NCI-H226 (cell line): ENCODE results near the gene RRAD.
A peak's percentile ranks its signal among the peaks of the same experiment; 100 is the strongest.

Experiments used
- DNase-seq: peaks from one replicate; pipeline ENCODE4 v3.0.0-alpha.2; 2015

The RRAD gene

DNA sequence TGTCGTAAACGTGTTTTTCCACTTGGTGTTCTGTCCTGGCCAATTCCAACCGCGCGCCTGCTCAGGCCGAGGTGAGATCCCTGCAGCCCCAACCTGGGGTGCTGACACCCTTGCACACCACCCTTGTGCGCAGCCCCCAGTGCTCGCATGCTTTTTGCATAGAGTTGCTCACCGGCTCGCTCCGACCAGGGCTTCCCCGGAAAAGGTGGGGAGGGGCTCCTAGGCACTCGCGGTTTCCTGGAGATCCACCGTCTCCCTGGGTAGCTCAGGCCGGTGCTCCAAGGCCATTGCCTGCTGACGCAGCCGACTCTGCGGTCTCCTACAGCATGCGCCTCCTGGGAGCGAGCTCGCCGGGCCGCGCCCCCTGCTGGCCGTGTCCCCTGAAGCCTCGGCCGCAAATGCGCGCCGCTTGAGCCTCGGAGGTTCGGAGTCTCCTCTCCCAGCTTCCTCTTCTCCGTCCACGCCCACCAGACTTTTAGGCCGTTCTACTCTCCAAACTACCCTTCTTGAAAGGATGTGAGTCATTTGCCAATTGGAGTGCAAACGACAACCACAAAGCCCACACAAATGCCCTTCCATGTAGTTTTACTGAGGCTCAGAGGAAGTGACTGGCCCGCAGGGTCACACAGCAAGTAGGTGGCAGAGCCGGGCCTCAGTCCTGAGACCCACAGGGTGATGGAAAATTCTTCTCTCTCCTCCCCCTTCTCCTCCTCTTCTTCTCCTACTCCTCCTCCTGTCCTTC is 52.2 kb downstream of the RRAD start:
- peak; percentile 100 for DNase-seq

DNA sequence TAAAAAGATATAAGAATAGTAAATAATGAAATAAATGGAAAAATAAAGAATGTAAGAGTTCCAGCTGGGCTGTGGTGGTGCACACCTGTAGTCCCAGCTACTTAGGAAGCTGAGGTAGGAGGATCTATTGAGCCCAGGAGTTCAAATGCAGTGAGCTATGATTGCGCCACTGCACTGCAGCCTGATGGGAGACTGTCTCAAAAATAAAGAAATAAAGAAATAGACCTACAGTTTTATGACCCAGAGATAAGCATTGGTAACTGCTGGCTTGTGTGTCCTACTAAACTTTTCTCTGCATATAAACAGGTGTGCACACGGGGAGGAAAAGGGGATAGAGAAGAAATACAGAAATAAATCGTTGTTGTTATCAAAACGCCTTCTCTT is 52.8 kb downstream of the RRAD start:
- DNase-seq, result no peak

DNA sequence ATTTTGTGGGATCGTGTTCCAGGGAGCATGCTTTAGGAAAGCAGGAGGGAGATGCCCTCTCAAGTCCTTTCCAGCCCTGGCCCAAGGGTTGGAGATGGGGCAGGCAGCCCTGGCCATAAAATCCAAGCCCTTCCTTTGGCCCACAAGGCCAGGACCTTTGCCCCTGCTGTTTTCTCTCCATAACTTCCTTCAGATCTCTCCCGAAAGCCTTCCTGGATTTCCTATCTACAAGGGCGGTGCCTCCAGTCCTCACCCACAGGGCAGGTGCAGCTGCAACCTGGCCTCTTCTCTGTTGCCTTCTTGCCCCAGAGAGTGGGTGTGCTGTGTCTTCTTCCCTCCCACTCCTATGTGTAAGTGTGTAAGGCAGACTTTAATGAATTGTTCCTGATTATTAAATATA is 53.5 kb downstream of the RRAD start:
- DNase-seq, result no peak
